Choroid plexus epithelial cell (primary cell): ENCODE measurements around the gene CA9.

Experiments used
- DNase-seq: peaks from one replicate; pipeline ENCODE4 v3.0.0-alpha.2; 2010; ENCODE audit warnings: low read depth
- H3K4me3 ChIP-seq: 2 replicates; pipeline ENCODE4 v1.5.1; 2011; ENCODE audit warnings: low read depth, mild to moderate bottlenecking, control low read depth, low read length, moderate library complexity
- CTCF ChIP-seq: conservative IDR thresholded peaks from 2 replicates; pipeline ENCODE4 v1.5.1; 2011; ENCODE audit warnings: low read depth, mild to moderate bottlenecking, control low read depth, inconsistent platforms, low read length, moderate library complexity

CA9 gene

DNA sequence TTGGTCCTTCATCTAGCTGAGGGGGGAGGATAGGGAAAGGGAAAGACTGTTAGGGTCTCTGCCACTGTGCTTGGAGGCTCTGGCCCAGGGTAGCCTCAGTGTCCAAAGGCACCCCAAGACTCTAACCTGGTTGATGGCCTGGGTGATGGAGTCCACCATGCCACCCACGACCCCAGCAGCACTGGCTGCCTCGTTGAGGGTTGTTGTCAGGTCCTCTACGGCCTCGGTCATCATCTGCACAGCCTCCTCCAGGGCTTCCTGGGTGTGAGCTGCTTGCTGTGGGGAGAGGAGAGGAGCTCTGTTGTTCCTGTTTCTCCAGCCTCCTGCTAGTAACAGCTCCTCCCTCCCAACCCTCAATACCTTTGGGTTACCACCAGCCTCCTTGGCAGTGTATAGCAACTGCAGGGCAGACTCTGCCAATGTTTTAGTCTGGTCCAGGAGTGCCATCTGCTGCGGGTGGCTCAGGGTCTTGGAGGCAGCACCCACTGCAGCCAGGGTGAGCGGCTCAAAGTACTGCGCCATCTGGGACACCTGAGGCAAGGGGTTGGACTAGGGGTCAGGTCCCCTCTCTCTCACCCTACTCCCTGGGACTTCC lies 32.2 kb downstream of the CA9 start:
- TF ChIP-seq CTCF, result no peak
- no peak overlapping the region for H3K4me3 ChIP-seq
- DNase-seq, result no peak

DNA sequence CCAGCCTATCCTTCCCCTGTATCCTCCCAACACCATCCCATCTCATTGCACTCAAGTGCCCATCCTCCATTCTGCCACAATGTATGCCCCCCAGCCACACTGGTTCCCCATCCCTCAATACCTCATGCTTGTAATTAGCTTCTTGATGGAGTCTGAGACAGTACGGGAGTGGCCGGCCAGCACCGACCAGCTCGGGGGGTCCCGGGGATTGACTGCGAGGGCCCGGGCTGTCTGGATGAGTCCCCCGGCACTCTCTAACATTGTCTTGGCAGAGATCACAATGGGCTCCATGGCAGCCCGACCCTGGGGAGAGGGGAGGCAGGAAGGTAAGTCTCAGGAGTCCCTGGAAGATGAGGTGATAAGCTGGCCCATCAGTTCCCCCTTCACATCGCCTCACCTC lies 33.2 kb downstream of the CA9 start:
- no peak overlapping the region for H3K4me3 ChIP-seq
- no peak for DNase-seq
- TF ChIP-seq CTCF, result no peak

DNA sequence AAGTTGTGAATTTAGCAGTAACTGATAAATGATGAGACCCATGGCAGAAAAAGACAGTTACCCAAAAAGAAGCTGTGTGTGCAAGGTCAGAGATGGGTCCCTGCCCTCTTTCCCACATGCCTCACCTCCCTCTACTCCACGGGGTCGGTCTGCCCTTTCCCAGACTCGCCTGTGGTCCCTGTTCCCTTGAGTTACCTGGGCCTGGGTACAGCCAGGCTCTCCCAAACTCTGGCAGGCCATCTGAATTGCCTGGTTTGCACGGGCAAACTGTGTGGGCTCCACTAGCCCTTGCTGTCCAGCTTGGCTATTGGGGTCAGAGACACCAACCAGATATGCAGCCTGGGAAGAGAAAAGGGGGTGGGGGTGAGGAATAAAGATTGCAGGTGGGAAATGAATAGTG lies 34.4 kb downstream of the CA9 start:
- TF ChIP-seq CTCF, result no peak

GRCh38 chr9:35710818-35711500 lies 37.2 kb downstream of the CA9 start:
- no peak for DNase-seq
- H3K4me3 ChIP-seq, result no peak overlapping the region
- no peak for TF ChIP-seq CTCF

More for the DNA sequence above, 34.4 kb downstream of the CA9 start:
- H3K4me3 ChIP-seq, result no peak overlapping the region
- DNase-seq, result no peak

DNA sequence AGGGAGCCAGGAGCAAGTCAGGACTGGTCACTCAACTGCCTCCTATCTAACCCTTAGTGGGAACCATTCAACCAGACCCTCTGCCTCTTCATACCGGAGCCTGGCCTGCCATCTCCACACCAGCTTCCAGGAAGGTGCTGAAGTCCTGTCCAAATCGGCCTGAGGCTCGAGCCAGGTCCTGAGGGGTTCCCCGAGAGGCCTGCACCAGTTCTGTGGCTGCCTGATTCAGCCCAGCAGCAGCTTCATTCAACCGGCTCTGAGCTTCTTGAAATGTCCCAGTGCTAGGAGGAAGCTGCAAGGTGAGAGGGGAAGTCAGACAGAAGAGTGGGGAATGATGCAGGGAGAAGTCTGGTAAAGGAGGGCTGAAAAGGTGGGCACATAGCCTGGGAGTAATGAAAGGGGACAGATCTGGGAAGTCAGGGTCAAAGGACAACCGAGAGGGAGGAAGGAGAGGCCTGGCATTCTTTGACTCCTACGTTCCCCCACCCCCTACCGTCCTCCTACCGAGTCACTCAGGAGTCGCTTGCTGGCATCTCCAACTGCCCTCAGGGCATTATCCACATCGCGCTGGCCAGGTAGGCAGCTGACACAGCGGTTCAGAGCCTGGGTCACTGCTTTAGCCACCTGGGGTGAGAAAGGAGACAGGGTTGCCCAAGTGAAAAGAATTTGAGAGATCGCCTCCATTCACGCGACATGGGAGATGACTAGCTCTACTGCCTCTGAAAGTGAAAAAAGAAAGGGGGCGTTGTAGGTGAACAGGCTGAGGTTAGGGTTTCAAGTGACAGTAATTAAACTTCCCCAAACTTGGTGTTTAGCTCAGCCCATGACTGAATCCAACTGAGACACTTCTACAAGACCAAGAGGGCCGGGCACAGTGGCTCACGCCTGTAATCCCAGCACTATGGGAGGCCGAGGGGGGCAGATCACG lies 38.0 kb downstream of the CA9 start:
- H3K4me3 ChIP-seq, result no peak overlapping the region
- DNase-seq, result no peak
- TF ChIP-seq CTCF, result no peak

DNA sequence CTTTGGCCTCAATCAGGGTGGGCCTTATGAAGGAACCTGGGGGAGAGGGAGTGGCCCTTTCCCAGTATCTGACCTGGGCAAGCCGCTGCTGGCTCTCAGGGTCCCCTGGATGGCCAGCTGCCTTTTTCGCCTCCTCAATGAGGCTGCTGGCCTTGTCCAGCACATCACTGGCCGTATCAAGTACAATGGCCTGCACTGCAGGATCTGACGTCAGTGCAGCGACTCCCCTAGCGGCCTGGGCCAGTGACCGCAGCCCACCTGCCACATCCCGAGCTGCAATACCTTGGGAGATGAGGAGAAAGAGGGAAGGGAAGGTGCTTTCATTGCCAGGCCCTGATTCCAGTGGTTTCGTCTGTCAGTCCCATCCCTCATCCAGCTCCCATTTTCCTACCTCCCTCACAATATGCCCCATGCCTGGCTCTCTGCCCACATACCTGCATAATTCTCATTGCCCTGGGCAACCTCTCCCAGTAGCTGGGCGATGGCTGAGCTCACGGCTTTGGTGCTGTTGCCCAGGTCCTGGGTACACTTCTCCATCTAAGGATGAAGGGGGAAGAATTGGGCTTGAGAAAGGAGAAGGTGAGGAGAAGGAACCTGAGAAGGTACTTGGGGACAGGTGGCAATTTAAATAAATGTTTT lies 39.2 kb downstream of the CA9 start:
- no peak overlapping the region for H3K4me3 ChIP-seq
- TF ChIP-seq CTCF, result no peak
- DNase-seq, result no peak
